ENCODE results near the gene HORMAD2. TPM values are rescaled to one million over a fixed set of nuclear protein-coding genes. Genes with fewer than 3 reads are reported as not detected.
A peak's percentile ranks its signal among the peaks of the same experiment; 100 is the strongest.

Gene HORMAD2
- total and polyA plus RNA-seq, 4 donors, result 0.11 to 0.86 (median 0.37) TPM

- peaks cover 9% of the 10 kb centered on the region for H3K4me1 ChIP-seq (ENCODE audit: control insufficient read depth, insufficient read depth, low read length)
- no peak overlapping the region for H3K4me3 ChIP-seq (ENCODE audit: low read depth, low read length)
- no peaks in the 10 kb centered on the region for H3K27me3 ChIP-seq (ENCODE audit: control insufficient read depth, insufficient read depth, low read length)
- 100% methylated on average over 1 of the region's 2 CpGs for WGBS (ENCODE audit: insufficient coverage)
- H3K9me3 ChIP-seq (ENCODE audit: control insufficient read depth, insufficient read depth, low read length), result no peaks in the 10 kb centered on the region
- H3K27ac ChIP-seq (ENCODE audit: low read depth, low read length), result no peak overlapping the region
- H3K36me3 ChIP-seq (ENCODE audit: control insufficient read depth, insufficient read depth, low read length), result peaks cover 3% of the 10 kb centered on the region
- DNase-seq (ENCODE audit: low read depth in 4 of 6, low spot score in 6 of 6), result no peak
These were observed 38.4 kb upstream of the HORMAD2 start for GRCh38 chr22:30041881-30042280.

- 45% methylated on average over 3 of the region's 4 CpGs for WGBS (ENCODE audit: insufficient coverage)
- H3K36me3 ChIP-seq (ENCODE audit: control insufficient read depth, insufficient read depth, low read length), result peaks cover 3% of the 10 kb centered on the region
- no peak overlapping the region for H3K4me3 ChIP-seq (ENCODE audit: low read depth, low read length)
- H3K4me1 ChIP-seq (ENCODE audit: control insufficient read depth, insufficient read depth, low read length), result peaks cover 9% of the 10 kb centered on the region
- no peaks in the 10 kb centered on the region for H3K27me3 ChIP-seq (ENCODE audit: control insufficient read depth, insufficient read depth, low read length)
- H3K27ac ChIP-seq (ENCODE audit: low read depth, low read length), result no peak overlapping the region
- peak in 1 of 6 donors; percentile 83 for DNase-seq (ENCODE audit: low read depth in 4 of 6, low spot score in 6 of 6)
- H3K9me3 ChIP-seq (ENCODE audit: control insufficient read depth, insufficient read depth, low read length), result no peaks in the 10 kb centered on the region
These were observed 37.1 kb upstream of the HORMAD2 start for GRCh38 chr22:30043161-30043560.

GRCh38 chr22:30044369-30044768, 35.9 kb upstream of the HORMAD2 start:
- Histone ChIP-seq H3K4me3 (ENCODE audit: low read depth, low read length) (no peak overlapping the region), H3K27ac (ENCODE audit: low read depth, low read length) (no peak overlapping the region), H3K27me3 (ENCODE audit: control insufficient read depth, insufficient read depth, low read length) (no peaks in the 10 kb centered on the region), H3K36me3 (ENCODE audit: control insufficient read depth, insufficient read depth, low read length) (peaks cover 3% of the 10 kb centered on the region), H3K9me3 (ENCODE audit: control insufficient read depth, insufficient read depth, low read length) (no peaks in the 10 kb centered on the region), H3K4me1 (ENCODE audit: control insufficient read depth, insufficient read depth, low read length) (peaks cover 9% of the 10 kb centered on the region)
- peak in 1 of 6 donors; percentile 20 for DNase-seq (ENCODE audit: low read depth in 4 of 6, low spot score in 6 of 6)
- 20% methylated on average over 1 of the region's 3 CpGs for WGBS (ENCODE audit: insufficient coverage)

GRCh38 chr22:30044881-30045493, 35.3 kb upstream of the HORMAD2 start:
- Histone ChIP-seq H3K4me1 (ENCODE audit: control insufficient read depth, insufficient read depth, low read length) (peaks cover 8% of the 10 kb centered on the region), H3K9me3 (ENCODE audit: control insufficient read depth, insufficient read depth, low read length) (no peaks in the 10 kb centered on the region), H3K4me3 (ENCODE audit: low read depth, low read length) (no peak overlapping the region), H3K27ac (ENCODE audit: low read depth, low read length) (no peak overlapping the region), H3K36me3 (ENCODE audit: control insufficient read depth, insufficient read depth, low read length) (peaks cover 3% of the 10 kb centered on the region), H3K27me3 (ENCODE audit: control insufficient read depth, insufficient read depth, low read length) (no peaks in the 10 kb centered on the region)
- DNase-seq (ENCODE audit: low read depth in 4 of 6, low spot score in 6 of 6), result no peak
- 100% methylated on average over 1 of the region's 4 CpGs for WGBS (ENCODE audit: insufficient coverage)

GRCh38 chr22:30045494-30045887, 34.8 kb upstream of the HORMAD2 start:
- Histone ChIP-seq H3K36me3 (ENCODE audit: control insufficient read depth, insufficient read depth, low read length) (peaks cover 3% of the 10 kb centered on the region), H3K27ac (ENCODE audit: low read depth, low read length) (no peak overlapping the region), H3K4me3 (ENCODE audit: low read depth, low read length) (no peak overlapping the region), H3K4me1 (ENCODE audit: control insufficient read depth, insufficient read depth, low read length) (peaks cover 3% of the 10 kb centered on the region), H3K27me3 (ENCODE audit: control insufficient read depth, insufficient read depth, low read length) (no peaks in the 10 kb centered on the region), H3K9me3 (ENCODE audit: control insufficient read depth, insufficient read depth, low read length) (no peaks in the 10 kb centered on the region)
- no CpG with 5 or more reads among the region's 4 CpGs for WGBS (ENCODE audit: insufficient coverage)
- no peak for DNase-seq (ENCODE audit: low read depth in 4 of 6, low spot score in 6 of 6)

- Histone ChIP-seq H3K4me3 (ENCODE audit: low read depth, low read length) (no peak overlapping the region), H3K9me3 (ENCODE audit: control insufficient read depth, insufficient read depth, low read length) (no peaks in the 10 kb centered on the region), H3K27ac (ENCODE audit: low read depth, low read length) (no peak overlapping the region), H3K4me1 (ENCODE audit: control insufficient read depth, insufficient read depth, low read length) (no peaks in the 10 kb centered on the region), H3K36me3 (ENCODE audit: control insufficient read depth, insufficient read depth, low read length) (peaks cover 3% of the 10 kb centered on the region), H3K27me3 (ENCODE audit: control insufficient read depth, insufficient read depth, low read length) (no peaks in the 10 kb centered on the region)
- no peak for DNase-seq (ENCODE audit: low read depth in 4 of 6, low spot score in 6 of 6)
- WGBS (ENCODE audit: insufficient coverage), result 95% methylated on average over 18 of the region's 21 CpGs
These were observed 34.2 kb upstream of the HORMAD2 start for GRCh38 chr22:30045901-30046715.

GRCh38 chr22:30046716-30047363, 33.4 kb upstream of the HORMAD2 start:
- no peak for DNase-seq (ENCODE audit: low read depth in 4 of 6, low spot score in 6 of 6)
- 94% methylated on average over 6 of the region's 15 CpGs for WGBS (ENCODE audit: insufficient coverage)
- no peak overlapping the region for H3K27ac ChIP-seq (ENCODE audit: low read depth, low read length)
- H3K36me3 ChIP-seq (ENCODE audit: control insufficient read depth, insufficient read depth, low read length), result peaks cover 3% of the 10 kb centered on the region
- H3K4me1 ChIP-seq (ENCODE audit: control insufficient read depth, insufficient read depth, low read length), result no peaks in the 10 kb centered on the region
- H3K27me3 ChIP-seq (ENCODE audit: control insufficient read depth, insufficient read depth, low read length), result no peaks in the 10 kb centered on the region
- H3K9me3 ChIP-seq (ENCODE audit: control insufficient read depth, insufficient read depth, low read length), result no peaks in the 10 kb centered on the region
- no peak overlapping the region for H3K4me3 ChIP-seq (ENCODE audit: low read depth, low read length)

GRCh38 chr22:30047364-30047738, 32.9 kb upstream of the HORMAD2 start:
- H3K27ac ChIP-seq (ENCODE audit: low read depth, low read length), result no peak overlapping the region
- no peaks in the 10 kb centered on the region for H3K9me3 ChIP-seq (ENCODE audit: control insufficient read depth, insufficient read depth, low read length)
- peaks cover 3% of the 10 kb centered on the region for H3K36me3 ChIP-seq (ENCODE audit: control insufficient read depth, insufficient read depth, low read length)
- WGBS (ENCODE audit: insufficient coverage), result 65% methylated on average over 2 of the region's 3 CpGs
- H3K4me1 ChIP-seq (ENCODE audit: control insufficient read depth, insufficient read depth, low read length), result no peaks in the 10 kb centered on the region
- no peak for DNase-seq (ENCODE audit: low read depth in 4 of 6, low spot score in 6 of 6)
- no peak overlapping the region for H3K4me3 ChIP-seq (ENCODE audit: low read depth, low read length)
- H3K27me3 ChIP-seq (ENCODE audit: control insufficient read depth, insufficient read depth, low read length), result no peaks in the 10 kb centered on the region

GRCh38 chr22:30048681-30049080, 31.6 kb upstream of the HORMAD2 start:
- Histone ChIP-seq H3K27ac (ENCODE audit: low read depth, low read length) (no peak overlapping the region), H3K9me3 (ENCODE audit: control insufficient read depth, insufficient read depth, low read length) (no peaks in the 10 kb centered on the region), H3K4me1 (ENCODE audit: control insufficient read depth, insufficient read depth, low read length) (no peaks in the 10 kb centered on the region), H3K27me3 (ENCODE audit: control insufficient read depth, insufficient read depth, low read length) (no peaks in the 10 kb centered on the region), H3K36me3 (ENCODE audit: control insufficient read depth, insufficient read depth, low read length) (peaks cover 3% of the 10 kb centered on the region), H3K4me3 (ENCODE audit: low read depth, low read length) (no peak overlapping the region)
- DNase-seq (ENCODE audit: low read depth in 4 of 6, low spot score in 6 of 6), result no peak
- WGBS (ENCODE audit: insufficient coverage), result no CpG with 5 or more reads among the region's 2 CpGs
